Neural cell (in vitro differentiated cells): ENCODE results near the gene MXD1. TPM values are rescaled to one million over a fixed set of nuclear protein-coding genes. Genes with fewer than 3 reads are reported as not detected.
"Not testable (repeated sequence)": the region's sequence is repeated elsewhere in the genome, so short reads cannot be mapped to it uniquely, and the experiment has no call there.

Experiments used
- H2AFZ ChIP-seq: fragments of 200-600, 300-800 bp; sonication (generic), shearing (Covaris generic); 2 replicates; pipeline ENCODE4 v1.6.0; 2014; ENCODE audit warnings: low read depth, mild to moderate bottlenecking, antibody characterized with exemption, low read length, moderate library complexity
- H3F3A ChIP-seq: fragments of 200-600 bp; shearing (Covaris generic); 2 replicates; pipeline ENCODE4 v1.6.1; 2016; ENCODE audit warnings: mild to moderate bottlenecking, moderate library complexity, mixed read lengths, antibody characterized with exemption, low read length; ENCODE audit not compliant: insufficient read depth, poor library complexity, severe bottlenecking
- H3K27ac ChIP-seq: fragments of 200-600, 300-800 bp; sonication (generic), shearing (Covaris generic); 2 replicates; pipeline ENCODE4 v1.5.1; 2014; ENCODE audit warnings: mild to moderate bottlenecking, low read length, moderate library complexity
- H3K27me3 ChIP-seq: fragments of 300-800, 200-600 bp; sonication (generic), shearing (Covaris generic); 2 replicates; pipeline ENCODE4 v1.6.0; 2014; ENCODE audit warnings: mild to moderate bottlenecking, low read depth, low read length, moderate library complexity; ENCODE audit not compliant: insufficient read depth
- H3K36me3 ChIP-seq: fragments of 300-800, 200-600 bp; sonication (generic), shearing (Covaris generic); 2 replicates; pipeline ENCODE4 v1.5.1; 2014; ENCODE audit warnings: mild to moderate bottlenecking, antibody characterized with exemption, low read length, moderate library complexity; ENCODE audit not compliant: insufficient read depth
- H3K4me2 ChIP-seq: fragments of 300-800, 200-600 bp; sonication (generic), shearing (Covaris generic); 2 replicates; pipeline ENCODE4 v1.6.0; 2014; ENCODE audit warnings: mild to moderate bottlenecking, low read length
- H3K4me3 ChIP-seq: fragments of 300-800, 200-600 bp; sonication (generic), shearing (Covaris generic); 2 replicates; pipeline ENCODE4 v1.5.1; 2014; ENCODE audit warnings: mild to moderate bottlenecking, low read length, moderate library complexity
- H3K79me2 ChIP-seq: fragments of 200-600 bp; shearing (Covaris generic); replicated peaks from 2 replicates; pipeline ENCODE4 v1.6.0; 2014; ENCODE audit warnings: mild to moderate bottlenecking, low read length, moderate library complexity; ENCODE audit not compliant: insufficient read depth
- H3K9ac ChIP-seq: fragments of 300-800, 200-600 bp; sonication (generic), shearing (Covaris generic); 2 replicates; pipeline ENCODE4 v1.6.1; 2016; ENCODE audit warnings: mild to moderate bottlenecking, low read length, mixed read lengths
- H3K9me2 ChIP-seq: fragments of 200-600 bp; shearing (Covaris generic); 2 replicates; pipeline ENCODE4 v1.6.1; 2016; ENCODE audit warnings: mild to moderate bottlenecking, low read length, mixed read lengths; ENCODE audit not compliant: insufficient read depth
- H3K9me3 ChIP-seq: fragments of 200-600, 300-800 bp; sonication (generic), shearing (Covaris generic); 2 replicates; pipeline ENCODE4 v1.6.1; 2016; ENCODE audit warnings: mild to moderate bottlenecking, mixed run types, low read length, moderate library complexity, mixed read lengths
- H4K20me1 ChIP-seq: fragments of 200-600 bp; shearing (Covaris generic); 2 replicates; pipeline ENCODE4 v1.6.1; 2016; ENCODE audit warnings: mild to moderate bottlenecking, mixed run types; ENCODE audit not compliant: insufficient read depth
- CTCF ChIP-seq: fragments of 450-650 bp; IDR thresholded peaks from 2 replicates; pipeline ENCODE4 v1.5.1; 2014; ENCODE audit warnings: antibody characterized with exemption, mild to moderate bottlenecking, moderate library complexity; ENCODE audit not compliant: poor library complexity, severe bottlenecking
- EP300 ChIP-seq: fragments of 450-650 bp; conservative IDR thresholded peaks from 2 replicates; pipeline ENCODE4 v1.6.1; 2014; ENCODE audit warnings: antibody characterized with exemption, mild to moderate bottlenecking, moderate library complexity; ENCODE audit not compliant: poor library complexity, severe bottlenecking
- EZH2 ChIP-seq: fragments of 200-600, 300-800 bp; shearing (Covaris generic), sonication (generic); IDR thresholded peaks from 2 replicates; pipeline ENCODE4 v1.6.1; 2014; ENCODE audit warnings: antibody characterized with exemption, low read length, borderline replicate concordance, mild to moderate bottlenecking; ENCODE audit not compliant: insufficient read depth, poor library complexity, severe bottlenecking
- MXI1 ChIP-seq: fragments of 450-650 bp; conservative IDR thresholded peaks from 2 replicates; pipeline ENCODE4 v1.6.1; 2014; ENCODE audit warnings: antibody characterized with exemption, mild to moderate bottlenecking; ENCODE audit not compliant: poor library complexity, severe bottlenecking
- POLR2AphosphoS5 ChIP-seq: IDR thresholded peaks from 2 replicates; pipeline ENCODE4 v1.6.1; 2012
- RAD21 ChIP-seq: fragments of 450-650 bp; conservative IDR thresholded peaks from 2 replicates; pipeline ENCODE4 v1.6.1; 2014; ENCODE audit warnings: antibody characterized with exemption, mild to moderate bottlenecking, moderate library complexity
- REST ChIP-seq: IDR thresholded peaks from 2 replicates; pipeline ENCODE4 v1.6.1; 2012; ENCODE audit warnings: borderline replicate concordance
- SMC3 ChIP-seq: fragments of 450-650 bp; conservative IDR thresholded peaks from 2 replicates; pipeline ENCODE4 v1.6.1; 2014; ENCODE audit warnings: antibody characterized with exemption, mild to moderate bottlenecking, moderate library complexity; ENCODE audit not compliant: poor library complexity
- TAF1 ChIP-seq: IDR thresholded peaks from 2 replicates; pipeline ENCODE4 v1.6.1; 2012; ENCODE audit warnings: low read depth
- polyA plus RNA-seq: library from polyadenylated mRNA; depleted of rRNA; stranded (reverse); fragments of >200 nt; gene quantifications from 2 replicates; pipeline ENCODE4 v1.2.3, GENCODE V29; 2014

The MXD1 gene
- polyA plus RNA-seq, 1 donor from 2014 or later: 16.4 TPM

- Histone ChIP-seq H3F3A (no peaks in the 10 kb centered on the region), H4K20me1 (no peaks in the 10 kb centered on the region), H3K9me2 (no peaks in the 10 kb centered on the region), H3K9ac (no peak overlapping the region), H3K36me3 (no peaks in the 10 kb centered on the region), H3K9me3 (no peaks in the 10 kb centered on the region), H3K4me3 (no peak overlapping the region), H3K27me3 (no peaks in the 10 kb centered on the region), H3K4me2 (no peak overlapping the region), H3K79me2 (no peaks in the 10 kb centered on the region), H3K27ac (no peak overlapping the region), H2AFZ (no peak overlapping the region)
- TF ChIP-seq EP300 (no peak), CTCF (no peak), EZH2 (no peak), REST (no peak), MXI1 (no peak)
These were observed 35.3 kb downstream of the MXD1 start for GRCh38 chr2:69950241-69950640.

GRCh38 chr2:69950671-69951070 lies 35.8 kb downstream of the MXD1 start:
- H3F3A ChIP-seq, H3K4me2 ChIP-seq, H3K27ac ChIP-seq, H3K4me3 ChIP-seq, H3K36me3 ChIP-seq, H3K79me2 ChIP-seq, H3K9me2 ChIP-seq, H2AFZ ChIP-seq, H3K9me3 ChIP-seq, H3K9ac ChIP-seq, H4K20me1 ChIP-seq, H3K27me3 ChIP-seq: not testable (repeated sequence)

- no peaks in the 10 kb centered on the region for H3K27me3 ChIP-seq
- H3K4me3 ChIP-seq: no peak overlapping the region
- TF ChIP-seq RAD21 (no peak), EZH2 (no peak), POLR2AphosphoS5 (no peak), MXI1 (no peak), EP300 (no peak), REST (no peak), TAF1 (no peak), SMC3 (no peak), CTCF (no peak)
- no peak overlapping the region for H3K4me2 ChIP-seq
- no peak overlapping the region for H3K27ac ChIP-seq
- no peak overlapping the region for H3K9ac ChIP-seq
- H3F3A ChIP-seq: no peaks in the 10 kb centered on the region
- H3K9me2 ChIP-seq: no peaks in the 10 kb centered on the region
- no peaks in the 10 kb centered on the region for H3K79me2 ChIP-seq
- H4K20me1 ChIP-seq: no peaks in the 10 kb centered on the region
- H3K9me3 ChIP-seq: no peaks in the 10 kb centered on the region
- no peak overlapping the region for H2AFZ ChIP-seq
- no peaks in the 10 kb centered on the region for H3K36me3 ChIP-seq
These were observed 37.6 kb downstream of the MXD1 start for GRCh38 chr2:69952336-69953115.
